Fibroblast of pulmonary artery (primary cell): Measurements from ENCODE around the gene ZGLP1.

ENCODE experiments used
- DNase-seq: peaks from one replicate; pipeline ENCODE4 v3.0.0-alpha.2; 2010; ENCODE audit warnings: low read depth
- H3K4me3 ChIP-seq: replicated peaks from 2 replicates; pipeline ENCODE4 v1.5.1; 2011; ENCODE audit warnings: low read depth, mild to moderate bottlenecking, control low read depth, low read length, moderate library complexity
- CTCF ChIP-seq: IDR thresholded peaks from 2 replicates; pipeline ENCODE4 v1.5.1; 2011; ENCODE audit warnings: mild to moderate bottlenecking, control low read depth, low read length, inconsistent platforms; ENCODE audit errors: missing control alignments

Gene ZGLP1

DNA sequence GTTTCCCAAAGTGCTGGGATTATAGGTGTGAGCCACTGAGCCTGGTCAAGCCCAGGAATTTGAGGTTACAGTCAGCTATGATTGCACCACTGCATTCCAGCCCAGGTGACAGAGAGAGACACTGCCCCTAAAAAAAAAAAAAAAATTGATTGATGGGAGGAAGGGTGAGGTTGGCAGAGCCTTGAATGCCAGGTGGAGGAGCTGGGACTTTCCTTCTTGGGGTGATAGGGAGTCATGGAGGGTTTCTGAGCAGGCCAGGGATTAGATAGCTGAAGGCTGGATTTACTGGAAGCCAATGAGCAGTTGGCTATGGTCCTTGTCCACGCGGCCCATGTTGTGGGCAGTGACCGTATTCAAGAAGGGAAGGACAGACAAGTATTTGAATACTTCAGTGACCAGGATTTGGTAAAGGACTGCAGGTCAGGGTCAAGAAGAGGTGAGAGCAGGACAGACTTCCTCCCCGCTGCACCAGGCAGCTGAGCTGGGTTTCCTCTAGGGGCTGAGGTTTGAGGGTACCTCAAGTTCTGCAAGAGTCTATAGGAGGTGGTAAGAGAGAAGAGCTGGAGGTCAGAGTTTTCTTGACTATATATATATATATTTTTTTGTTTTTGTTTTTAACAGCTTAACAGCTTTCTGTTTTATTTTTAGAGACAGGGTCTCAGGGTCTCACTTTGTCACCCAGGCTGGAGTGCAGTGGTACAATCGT is 29.7 kb downstream of the ZGLP1 start:
- no peak for DNase-seq
- no peak for TF ChIP-seq CTCF
- no peak overlapping the region for H3K4me3 ChIP-seq

- H3K4me3 ChIP-seq = no peak overlapping the region
- DNase-seq = no peak
- no peak for TF ChIP-seq CTCF
Observed at GRCh38 chr19:10278935-10279334, 30.7 kb downstream of the ZGLP1 start.

DNA sequence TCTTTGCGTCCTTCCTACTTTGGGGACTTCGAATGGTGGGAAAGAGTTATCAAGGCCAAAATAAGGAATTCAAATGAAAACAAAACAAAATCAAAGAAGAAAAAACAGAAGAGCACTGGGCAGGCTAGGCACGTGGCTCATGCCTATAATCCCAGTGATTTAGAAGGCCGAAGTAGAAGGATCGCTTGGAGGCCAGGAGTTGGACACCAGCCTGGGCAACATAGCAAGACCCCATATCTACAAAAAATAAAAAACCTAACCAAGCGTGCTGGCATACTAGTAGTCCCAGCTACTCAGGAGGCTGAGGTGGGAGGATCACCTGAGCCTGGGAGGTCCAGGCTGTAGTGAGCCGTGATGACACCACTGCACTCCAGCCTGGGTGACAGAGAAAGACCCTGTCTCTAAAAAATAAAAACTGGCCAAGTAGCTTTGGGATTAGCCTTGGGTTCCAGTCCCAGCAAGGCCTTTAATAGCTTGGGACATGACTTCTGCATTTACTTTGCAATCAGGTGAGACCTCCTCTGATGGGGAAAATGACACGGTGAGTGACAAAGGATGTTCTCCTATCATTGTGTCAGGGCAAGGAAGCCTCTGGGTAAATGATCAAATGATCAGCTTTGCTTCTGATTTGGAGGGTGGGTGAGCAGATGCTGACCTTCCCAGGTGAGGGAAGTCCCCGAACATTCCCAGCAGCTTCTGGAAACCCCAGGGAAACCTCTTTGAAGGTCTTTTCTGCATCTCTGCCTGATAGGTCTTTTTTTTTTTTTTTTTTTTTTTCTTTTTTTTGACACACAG is 31.6 kb downstream of the ZGLP1 start:
- no peak overlapping the region for H3K4me3 ChIP-seq
- no peak for DNase-seq
- TF ChIP-seq CTCF = no peak

GRCh38 chr19:10274589-10274988 is 35.0 kb downstream of the ZGLP1 start:
- H3K4me3 ChIP-seq = no peak overlapping the region
- no peak for DNase-seq
- no peak for TF ChIP-seq CTCF

DNA sequence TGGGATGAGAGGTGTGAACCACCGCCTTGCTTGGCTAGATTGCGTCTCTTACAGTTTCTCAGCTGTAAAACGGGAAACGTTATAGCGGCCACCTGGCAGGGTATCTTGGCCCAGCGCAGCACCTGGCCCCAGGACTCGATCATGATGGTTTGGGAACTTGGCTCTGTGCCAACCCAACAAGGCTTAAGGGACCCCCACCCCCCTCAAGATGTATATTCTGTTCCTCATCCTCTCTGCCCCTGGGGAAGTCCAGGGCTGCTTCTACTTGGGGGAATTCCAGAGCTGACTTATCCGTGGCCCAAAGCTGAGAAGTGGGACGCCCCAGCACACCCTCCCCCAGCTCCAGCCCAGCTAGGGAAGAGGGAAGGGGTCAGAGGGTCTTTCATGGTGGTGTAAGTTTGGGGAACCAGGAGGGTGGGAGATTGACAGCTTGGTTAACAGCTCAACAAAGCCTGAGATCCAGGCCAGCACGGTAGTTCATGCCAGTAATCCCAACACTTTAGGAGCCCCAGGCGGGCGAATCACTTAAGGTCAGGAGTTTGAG is 38.0 kb downstream of the ZGLP1 start:
- peak overlapping the region; percentile 85 for H3K4me3 ChIP-seq
- TF ChIP-seq CTCF = no peak
- peak; percentile 46 for DNase-seq

GRCh38 chr19:10270616-10271394 is 38.8 kb downstream of the ZGLP1 start, which contains the start of gene ICAM1:
TSS of gene ICAM1 (plus strand) at chr19:10271120. CDS start at chr19:10271160, 40 bp downstream.
- no peak for TF ChIP-seq CTCF
- peak within 1 kb of the TSS; percentile 85 for H3K4me3 ChIP-seq
- peak; percentile 95 for DNase-seq
